Aorta (tissue), 5 donors: Measurements from ENCODE around the gene BACH2. TPM values are rescaled to one million over a fixed set of nuclear protein-coding genes. Genes with fewer than 3 reads are reported as not detected.
"Not testable (repeated sequence)": the region's sequence is repeated elsewhere in the genome, so short reads cannot be mapped to it uniquely, and the experiment has no call there.

ENCODE experiments used
- ATAC-seq: fragments of 200-7000 bp; cut with Tn5 transposase; one replicate; pipeline ENCODE4 v1.9.1; 2022; ENCODE audit warnings: moderate library complexity; ENCODE audit not compliant: low FRiP score
- DNase-seq, 2 donors: peaks; one replicate each; pipeline ENCODE4 v3.0.0-alpha.2; 2020
- H3K27ac ChIP-seq, 2 donors: one replicate each; pipeline ENCODE4 v1.5.1; 2013; ENCODE audit warnings: low read length in 2 of 2, mild to moderate bottlenecking in 2 of 2, moderate library complexity in 2 of 2, control low read depth in 1 of 2, inconsistent platforms in 1 of 2, low read depth in 1 of 2
- H3K27me3 ChIP-seq, 2 donors: one replicate each; pipeline ENCODE4 v1.6.1; 2013; ENCODE audit warnings: control low read depth in 1 of 2, low read length in 1 of 2, mild to moderate bottlenecking in 1 of 2, moderate library complexity in 1 of 2; ENCODE audit not compliant: insufficient read depth in 2 of 2, control insufficient read depth in 1 of 2
- H3K36me3 ChIP-seq, 2 donors: one replicate each; pipeline ENCODE4 v1.6.1; 2013; ENCODE audit warnings: control low read depth in 1 of 2, low read length in 1 of 2, mild to moderate bottlenecking in 1 of 2; ENCODE audit not compliant: insufficient read depth in 2 of 2, control insufficient read depth in 1 of 2
- H3K4me1 ChIP-seq, 2 donors: one replicate each; pipeline ENCODE4 v1.6.1; 2013; ENCODE audit warnings: low read length in 2 of 2, control low read depth in 1 of 2, mild to moderate bottlenecking in 1 of 2, moderate library complexity in 1 of 2; ENCODE audit not compliant: insufficient read depth in 2 of 2, control insufficient read depth in 1 of 2
- H3K4me3 ChIP-seq, 2 donors: one replicate each; pipeline ENCODE4 v1.5.1; 2013; ENCODE audit warnings: low read length in 2 of 2, control low read depth in 1 of 2, mild to moderate bottlenecking in 1 of 2
- H3K9me3 ChIP-seq: one replicate; pipeline ENCODE4 v1.6.1; 2013; ENCODE audit warnings: mild to moderate bottlenecking, low read length; ENCODE audit not compliant: control insufficient read depth
- WGBS, 2 donors: extraction: QIAGEN DNeasy Blood & Tissue Kit; methylation state at CpG; one replicate each; pipeline ENCODE4 v1.1.7; 2013; 5-methylcytosine and 5-hydroxymethylcytosine counted together
- intact Hi-C, 2 donors: fragments of 100-400 bp; cut with DNase I; formaldehyde crosslinking; loops; one replicate each; pipeline versions ENCODE4 v1.14.2 to v1.15.0; 2022
- long read RNA-seq, 2 donors: library from polyadenylated mRNA; unstranded; transcript quantifications; one replicate each; pipeline ENCODE4 v2.0.0, GENCODE V29; 2020 to 2021
- polyA plus RNA-seq, 2 donors: library from polyadenylated mRNA; stranded (reverse); fragments of 200-250 nt; gene quantifications; one replicate each; pipeline ENCODE4 v1.2.3, GENCODE V29; 2013
- total RNA-seq, 2 donors: library from RNA; stranded (reverse); fragmentation: NEBNext Ultra II Directional; extraction: Animal tissue kit (Norgen Biotek cat#: 25700); gene quantifications; one replicate each; pipeline ENCODE4 v1.2.1, GENCODE V29; 2021
- donor health status: healthy with polysubstance abuse.
- donor health status: Bipolar disorder and iron deficiency.
- donor health status: DM: no; HTN: no; CAD: no.
- donor health status: DM: no; HTN: no; CAD: no.
- donor health status: DM: yes; HTN: yes; CAD: no.

BACH2 gene
- total RNA-seq (10 to 100 TPM; 11.6 to 22.2 TPM), polyA plus RNA-seq (under 1 TPM; 0.36 to 0.63 TPM)
- long read RNA-seq, donor 1, partial matches to known transcripts: 0 of 25 reads
- long read RNA-seq, donor 1, other reads (novel, unspliced or antisense): 25 of 25 reads
- long read RNA-seq, donor 2, partial matches to known transcripts: 0 of 4 reads
- long read RNA-seq, donor 2, other reads (novel, unspliced or antisense): 4 of 4 reads

DNA sequence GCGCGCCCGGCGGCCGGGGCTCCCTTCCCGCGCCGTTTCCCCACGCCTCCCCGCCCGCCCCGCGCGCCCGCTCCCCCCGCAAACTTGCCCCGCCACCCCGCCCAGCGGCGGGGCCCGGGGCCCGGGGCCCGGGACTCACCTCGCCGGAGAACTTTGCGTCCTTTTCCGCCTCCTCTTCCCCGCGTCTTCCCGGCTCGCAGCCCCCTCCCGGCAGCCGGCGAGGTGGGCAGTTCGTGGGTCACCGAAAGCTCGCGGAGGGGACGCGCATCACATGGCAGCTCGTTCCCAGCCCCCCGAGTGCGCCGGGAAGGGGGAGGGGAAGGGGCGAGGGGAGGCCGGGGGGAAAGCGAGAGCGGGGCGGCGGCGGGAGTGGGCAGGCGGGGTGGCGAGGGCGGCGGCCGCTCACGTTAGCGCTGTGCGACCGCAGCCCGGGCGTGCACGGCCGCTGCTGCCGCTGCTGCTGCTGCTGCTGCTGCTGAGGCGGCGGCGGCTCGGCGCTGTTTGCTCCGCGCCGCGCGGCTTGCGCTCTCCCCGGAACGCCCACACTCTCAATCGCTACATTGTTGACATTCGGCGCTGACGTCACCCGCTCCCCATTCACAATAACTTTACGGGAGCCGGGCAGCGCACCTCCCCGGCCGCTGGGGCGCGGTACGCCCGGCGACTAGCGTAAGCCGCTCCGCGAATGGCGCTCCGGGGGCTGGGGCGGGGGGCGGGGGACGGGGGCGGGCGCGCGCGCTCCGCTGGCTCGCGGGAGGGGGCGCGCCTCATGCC is at the start of gene BACH2:
Gene BACH2 (minus strand): TSS at position 503 of the 774 bp plus-strand sequence. CDS start 287,999 bp downstream, outside the sequence.
- Histone ChIP-seq H3K27ac (peak within 1 kb of the TSS; percentile 68 to 97), H3K27me3 (no peaks in the 10 kb centered on the region), H3K4me3 (peak within 1 kb of the TSS; percentile 22 to 86), H3K9me3 (no peaks in the 10 kb centered on the region), H3K36me3 (no peaks in the 10 kb centered on the region), H3K4me1 (no peaks in the 10 kb centered on the region)
- 0 to 1% methylated on average over 44 to 112 of the region's 112 CpGs for WGBS, 2 donors
- ATAC-seq (peak; percentile 76), DNase-seq (peak; percentile 92 to 96)
- intact Hi-C loops: loop anchor here (5.0 kb wide), 6 partner anchors 76 to 199 kb away; no protein-coding TSS in a partner anchor

DNA sequence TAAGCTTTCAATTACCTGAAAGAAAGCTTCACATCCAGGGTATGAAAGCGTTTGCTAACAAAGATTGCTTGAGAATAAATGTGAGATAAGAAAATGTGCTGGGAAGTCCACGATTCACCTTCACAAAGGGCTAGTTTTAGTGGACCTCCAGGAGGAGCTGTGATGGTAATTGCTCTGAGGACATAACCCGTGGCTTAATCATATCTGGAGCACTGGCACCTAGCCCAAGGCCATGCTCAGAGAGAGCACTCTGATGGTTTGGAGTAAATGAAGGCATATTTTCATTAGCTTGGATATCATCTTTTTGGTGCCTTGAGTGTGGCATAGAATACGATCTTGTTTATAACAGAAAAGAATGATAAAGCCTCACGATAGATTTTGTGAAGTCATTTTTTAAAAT is 46.9 kb upstream of the BACH2 start:
- 61 to 71% methylated on average over 5 of the region's 5 CpGs for WGBS, 2 donors
- no peak for DNase-seq
- intact Hi-C loops: no loop called here
- H3K36me3 ChIP-seq: no peaks in the 10 kb centered on the region
- H3K27ac ChIP-seq: no peak overlapping the region
- H3K9me3 ChIP-seq: peaks cover 2% of the 10 kb centered on the region
- H3K4me3 ChIP-seq: no peak overlapping the region
- no peaks in the 10 kb centered on the region for H3K27me3 ChIP-seq
- H3K4me1 ChIP-seq: no peaks in the 10 kb centered on the region
- no peak for ATAC-seq

DNA sequence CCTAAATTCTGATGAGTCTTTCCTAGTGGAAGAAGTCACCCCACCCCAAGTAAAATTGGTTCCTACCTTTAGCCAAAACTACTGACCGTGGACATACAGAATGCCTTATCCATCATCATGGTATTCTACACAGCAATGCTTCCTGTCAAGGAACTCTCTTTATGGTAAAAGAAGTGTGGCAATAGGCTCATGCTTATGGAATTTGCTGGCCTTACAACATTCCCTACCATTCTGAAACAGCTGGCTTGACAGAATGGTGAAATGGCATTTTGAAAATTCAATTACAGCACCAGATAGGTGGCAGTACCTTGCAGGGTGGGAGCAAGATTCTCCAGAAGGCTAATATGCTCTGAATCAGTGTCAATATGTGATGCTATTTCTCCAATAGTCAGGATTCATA is 41.8 kb upstream of the BACH2 start:
- H3K27me3 ChIP-seq: no peaks in the 10 kb centered on the region
- H3K4me1 ChIP-seq: no peaks in the 10 kb centered on the region
- no peaks in the 10 kb centered on the region for H3K36me3 ChIP-seq
- DNase-seq (no peak), ATAC-seq (no peak)
- no peak overlapping the region for H3K4me3 ChIP-seq
- peaks cover 2% of the 10 kb centered on the region for H3K9me3 ChIP-seq
- WGBS, 2 donors: 71 to 83% methylated on average over 1 of the region's 1 CpG
- no peak overlapping the region for H3K27ac ChIP-seq
- intact Hi-C loops: no loop called here

DNA sequence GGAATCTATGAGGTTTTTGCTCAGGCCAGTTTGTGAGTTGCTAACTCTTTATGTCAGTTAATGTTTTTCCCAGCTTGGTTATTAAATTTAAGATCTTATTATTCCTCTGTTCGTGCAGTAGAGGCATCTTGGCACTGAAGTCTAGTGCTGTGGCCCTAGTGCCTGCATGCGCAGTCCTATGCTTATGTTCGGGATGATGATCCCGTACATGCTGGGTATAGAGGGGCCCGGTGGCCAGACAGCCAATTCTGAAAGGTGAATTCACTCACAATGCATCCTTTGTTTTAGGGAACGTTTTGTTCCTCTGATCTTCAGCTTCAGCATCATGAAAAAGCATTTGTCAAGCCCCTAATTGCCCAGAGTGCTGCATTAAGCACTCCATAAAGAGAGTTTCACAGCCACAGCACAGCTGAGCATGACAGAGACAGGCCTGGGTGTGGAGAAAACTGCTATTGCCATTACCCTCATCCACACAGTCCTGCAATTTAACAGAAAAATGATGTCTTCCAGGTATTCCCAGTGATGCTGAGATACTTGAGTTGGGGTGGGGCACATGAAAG is 39.8 kb upstream of the BACH2 start:
- 59 to 71% methylated on average over 6 of the region's 6 CpGs for WGBS, 2 donors
- DNase-seq: no peak
- no peaks in the 10 kb centered on the region for H3K4me1 ChIP-seq
- no peaks in the 10 kb centered on the region for H3K27me3 ChIP-seq
- H3K36me3 ChIP-seq: no peaks in the 10 kb centered on the region
- no peak for ATAC-seq
- intact Hi-C loops: no loop called here
- H3K4me3 ChIP-seq: no peak overlapping the region
- H3K9me3 ChIP-seq: peaks cover 2% of the 10 kb centered on the region
- no peak overlapping the region for H3K27ac ChIP-seq

DNA sequence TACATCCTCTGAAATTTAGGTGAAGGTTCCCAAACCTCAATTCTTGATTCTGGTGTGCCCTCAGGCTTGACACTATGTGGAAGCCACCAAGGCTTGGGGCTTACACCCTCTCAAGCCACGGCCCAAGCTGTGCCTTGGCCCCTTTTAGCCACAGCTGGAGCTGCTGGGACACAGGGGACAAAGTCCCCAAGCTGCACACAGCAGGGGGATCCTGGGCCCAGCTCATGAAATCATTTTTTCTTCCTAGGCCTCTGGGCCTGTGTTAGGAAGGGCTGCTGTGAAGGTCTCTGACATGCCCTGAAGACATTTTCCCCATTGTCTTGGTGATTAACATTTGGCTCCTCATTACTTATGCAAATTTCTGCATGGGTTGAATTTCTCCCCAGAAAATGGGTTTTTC is 37.3 kb upstream of the BACH2 start:
- Histone ChIP-seq H3K27ac (no peak overlapping the region), H3K4me1 (no peaks in the 10 kb centered on the region), H3K36me3 (no peaks in the 10 kb centered on the region), H3K27me3 (no peaks in the 10 kb centered on the region), H3K9me3 (no peaks in the 10 kb centered on the region), H3K4me3 (no peak overlapping the region)
- ATAC-seq (no peak), DNase-seq (no peak)
- 86 to 88% methylated on average over 1 of the region's 1 CpG for WGBS, 2 donors
- intact Hi-C loops: no loop called here

DNA sequence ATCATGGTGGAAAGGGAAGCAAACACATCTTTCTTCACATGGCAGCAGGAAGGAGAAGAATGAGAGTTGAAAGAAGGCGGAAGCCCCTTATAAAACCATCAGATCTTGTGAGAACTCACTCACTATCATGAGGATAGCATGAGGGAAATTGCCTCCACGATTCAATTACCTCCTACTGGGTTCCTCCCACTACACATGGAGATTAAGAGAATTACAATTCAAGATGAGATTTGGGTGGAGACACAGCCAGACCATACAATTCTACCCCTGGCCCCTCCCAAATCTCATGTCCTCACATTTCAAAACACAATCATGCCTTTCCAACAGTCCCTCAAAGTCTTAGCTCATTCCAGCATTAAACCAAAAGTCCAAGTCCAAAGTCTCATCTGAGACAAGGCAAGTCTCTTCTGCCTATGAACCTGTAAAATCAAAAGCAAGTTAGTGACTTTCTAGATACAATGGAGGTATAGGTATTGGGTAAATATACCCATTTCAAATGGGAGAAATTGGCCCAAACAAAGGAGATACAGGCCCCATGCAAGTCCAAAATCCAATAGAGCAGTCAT is 36.4 kb upstream of the BACH2 start:
- intact Hi-C loops, H3K36me3 ChIP-seq, H3K27me3 ChIP-seq, H3K9me3 ChIP-seq, DNase-seq, H3K4me3 ChIP-seq, H3K4me1 ChIP-seq, ATAC-seq, H3K27ac ChIP-seq: not testable (repeated sequence)
- WGBS, 2 donors: 84 to 95% methylated on average over 2 of the region's 2 CpGs

DNA sequence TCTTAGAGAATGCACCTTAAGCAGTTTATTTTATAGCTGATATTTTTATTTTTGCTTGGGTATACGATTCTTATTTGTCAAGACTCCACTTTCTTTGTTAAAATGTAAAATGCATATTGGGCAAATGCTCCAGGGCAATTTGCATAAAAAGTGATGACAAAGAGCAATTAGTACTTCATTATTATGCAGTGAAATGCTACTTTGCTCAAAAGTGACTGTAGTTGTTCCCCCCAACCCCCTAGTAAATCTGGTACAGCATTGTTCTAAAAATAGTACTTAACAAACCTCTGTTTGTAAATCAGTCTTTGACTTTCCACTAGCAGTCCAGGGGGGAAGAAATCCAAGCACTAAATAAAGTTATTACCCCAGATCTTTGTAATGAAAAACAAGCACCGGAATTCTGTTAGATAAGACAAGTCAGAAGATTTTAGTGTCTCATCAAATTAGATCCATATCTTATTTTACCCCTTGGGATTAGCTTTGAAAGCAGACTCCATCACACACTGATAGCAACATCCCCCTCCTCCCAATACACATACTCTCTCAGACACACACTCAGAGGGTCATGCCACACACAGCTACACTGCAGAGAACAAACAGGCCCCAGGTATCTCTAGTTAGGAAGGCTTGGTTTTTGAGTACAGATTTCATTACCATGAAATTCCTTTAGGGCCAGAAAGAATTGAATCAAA is 32.9 kb upstream of the BACH2 start:
- WGBS, 2 donors: 73 to 81% methylated on average over 2 of the region's 2 CpGs
- DNase-seq: no peak
- Histone ChIP-seq H3K27ac (no peak overlapping the region), H3K4me3 (no peak overlapping the region), H3K9me3 (no peaks in the 10 kb centered on the region), H3K36me3 (no peaks in the 10 kb centered on the region), H3K27me3 (no peaks in the 10 kb centered on the region), H3K4me1 (no peaks in the 10 kb centered on the region)
- ATAC-seq: no peak
- intact Hi-C loops: no loop called here

DNA sequence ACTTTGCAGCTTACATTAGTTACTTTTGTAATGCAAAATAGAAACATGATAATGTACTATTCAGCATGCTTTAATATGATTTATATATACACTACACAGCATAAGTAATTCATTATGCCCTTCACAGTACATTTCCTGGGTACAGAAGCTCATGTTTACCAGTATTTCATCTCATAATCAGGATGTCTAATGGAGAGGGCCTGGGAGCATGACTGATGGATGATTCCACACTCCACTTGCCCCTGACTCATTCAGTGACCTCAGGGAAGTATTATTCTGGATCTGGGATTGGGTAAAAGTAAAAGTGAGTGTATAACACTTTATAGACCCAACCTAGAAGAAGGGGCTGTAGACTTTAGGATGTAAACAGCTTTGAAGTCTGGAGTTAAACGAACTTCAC is 31.4 kb upstream of the BACH2 start:
- intact Hi-C loops: no loop called here

More for the DNA sequence above, 31.4 kb upstream of the BACH2 start:
- ATAC-seq (no peak), DNase-seq (no peak)
- 89 to 92% methylated on average over 1 of the region's 1 CpG for WGBS, 2 donors
- no peaks in the 10 kb centered on the region for H3K9me3 ChIP-seq
- H3K4me3 ChIP-seq: no peak overlapping the region
- H3K4me1 ChIP-seq: no peaks in the 10 kb centered on the region
- no peaks in the 10 kb centered on the region for H3K36me3 ChIP-seq
- no peak overlapping the region for H3K27ac ChIP-seq
- no peaks in the 10 kb centered on the region for H3K27me3 ChIP-seq
